HepG2 (cell line): ENCODE measurements around the gene CERT1. TPM values are rescaled to one million over a fixed set of nuclear protein-coding genes. Genes with fewer than 3 reads are reported as not detected.

ENCODE experiments used
- MZF1 ChIP-seq: sonication (generic); formaldehyde crosslinking; IDR thresholded peaks from 2 replicates; pipeline ENCODE4 v1.8.1; 2023; ENCODE audit warnings: mild to moderate bottlenecking, missing genetic modification reagents, borderline replicate concordance
- ZKSCAN5 ChIP-seq: sonication (generic); formaldehyde crosslinking; IDR thresholded peaks from 2 replicates; pipeline ENCODE4 v1.5.1; 2020; ENCODE audit warnings: mild to moderate bottlenecking, missing genetic modification reagents
- ZNF224 ChIP-seq: sonication (generic); formaldehyde crosslinking; IDR thresholded peaks from 2 replicates; pipeline ENCODE4 v1.5.0; 2020; ENCODE audit warnings: mild to moderate bottlenecking, missing genetic modification reagents
- ZNF446 ChIP-seq: sonication (generic); formaldehyde crosslinking; IDR thresholded peaks from 2 replicates; pipeline ENCODE4 v1.5.0; 2020; ENCODE audit warnings: mild to moderate bottlenecking, missing genetic modification reagents
- ZNF766 ChIP-seq: sonication (generic); formaldehyde crosslinking; IDR thresholded peaks from 2 replicates; pipeline ENCODE4 v1.5.0; 2020; ENCODE audit warnings: missing genetic modification reagents, borderline replicate concordance
- ZNF777 ChIP-seq: sonication (generic); formaldehyde crosslinking; IDR thresholded peaks from 2 replicates; pipeline ENCODE4 v1.4.0; 2020; ENCODE audit warnings: missing genetic modification reagents
- ZNF83 ChIP-seq: sonication (generic); formaldehyde crosslinking; IDR thresholded peaks from 2 replicates; pipeline ENCODE4 v1.4.0; 2020; ENCODE audit warnings: missing genetic modification reagents, mild to moderate bottlenecking, borderline replicate concordance
- ZNF883 ChIP-seq: sonication (generic); formaldehyde crosslinking; IDR thresholded peaks from 2 replicates; pipeline ENCODE4 v1.5.1; 2020; ENCODE audit warnings: mild to moderate bottlenecking, missing genetic modification reagents; ENCODE audit errors: not compliant biosample characterization
- ZSCAN21 ChIP-seq: sonication (generic); formaldehyde crosslinking; IDR thresholded peaks from 2 replicates; pipeline ENCODE4 v1.8.0; 2022; ENCODE audit warnings: mild to moderate bottlenecking, missing genetic modification reagents, moderate library complexity, borderline replicate concordance
- polyA plus RNA-seq, 8 experiments: library from polyadenylated mRNA; depleted of rRNA in 3 of 8; stranded (reverse) in 7 of 8; unstranded in 1 of 8; fragments of >200 nt; fragmentation: Illumina TruSeq in 4 of 8; extraction: Trizol in 4 of 8; gene quantifications; 2 replicates each; pipeline versions ENCODE4 v1.2.1 to v1.2.3, GENCODE V29; 2011 to 2016; ENCODE audit warnings: low read depth in 4 of 8, missing spikeins in 1 of 8, mixed read lengths in 1 of 8; ENCODE audit not compliant: insufficient read depth in 1 of 8
- total RNA-seq, 5 experiments: library from RNA; depleted of rRNA; stranded (reverse); fragments of >200 nt; fragmentation: Illumina TruSeq; extraction: Trizol; gene quantifications; 2 replicates each; pipeline ENCODE4 v1.2.3, GENCODE V29; 2016; ENCODE audit warnings: low read depth in 1 of 5
- TF ChIP-seq, protein P1 (sequence below): sonication (generic); formaldehyde crosslinking; IDR thresholded peaks from 2 replicates; pipeline ENCODE4 v1.4.0; 2020; ENCODE audit warnings: mild to moderate bottlenecking, missing genetic modification reagents, borderline replicate concordance
- TF ChIP-seq, protein P2 (sequence below): IDR thresholded peaks from 2 replicates; pipeline ENCODE4 v1.6.1; 2012; ENCODE audit warnings: inconsistent platforms
- TF ChIP-seq, protein P3 (sequence below): IDR thresholded peaks from 2 replicates; pipeline ENCODE4 v1.6.1; 2016; ENCODE audit warnings: missing genetic modification reagents, missing compliant biosample characterization
- TF ChIP-seq, protein P4 (sequence below): IDR thresholded peaks from 2 replicates; pipeline ENCODE4 v1.6.1; 2016; ENCODE audit warnings: control low read depth
- TF ChIP-seq, protein P5 (sequence below): IDR thresholded peaks from 2 replicates; pipeline ENCODE4 v1.6.1; 2018; ENCODE audit warnings: missing genetic modification reagents, mild to moderate bottlenecking, missing compliant biosample characterization
- TF ChIP-seq, protein P6 (sequence below): sonication (generic); formaldehyde crosslinking; IDR thresholded peaks from 2 replicates; pipeline ENCODE4 v1.8.1; 2022; ENCODE audit warnings: mild to moderate bottlenecking, missing genetic modification reagents

CERT1 gene
- total and polyA plus RNA-seq, 2 of the 13 experiments (the other 11 are each of a cell fraction or from before 2014, with no cell fraction given), result 8.2 to 12.7 TPM

DNA sequence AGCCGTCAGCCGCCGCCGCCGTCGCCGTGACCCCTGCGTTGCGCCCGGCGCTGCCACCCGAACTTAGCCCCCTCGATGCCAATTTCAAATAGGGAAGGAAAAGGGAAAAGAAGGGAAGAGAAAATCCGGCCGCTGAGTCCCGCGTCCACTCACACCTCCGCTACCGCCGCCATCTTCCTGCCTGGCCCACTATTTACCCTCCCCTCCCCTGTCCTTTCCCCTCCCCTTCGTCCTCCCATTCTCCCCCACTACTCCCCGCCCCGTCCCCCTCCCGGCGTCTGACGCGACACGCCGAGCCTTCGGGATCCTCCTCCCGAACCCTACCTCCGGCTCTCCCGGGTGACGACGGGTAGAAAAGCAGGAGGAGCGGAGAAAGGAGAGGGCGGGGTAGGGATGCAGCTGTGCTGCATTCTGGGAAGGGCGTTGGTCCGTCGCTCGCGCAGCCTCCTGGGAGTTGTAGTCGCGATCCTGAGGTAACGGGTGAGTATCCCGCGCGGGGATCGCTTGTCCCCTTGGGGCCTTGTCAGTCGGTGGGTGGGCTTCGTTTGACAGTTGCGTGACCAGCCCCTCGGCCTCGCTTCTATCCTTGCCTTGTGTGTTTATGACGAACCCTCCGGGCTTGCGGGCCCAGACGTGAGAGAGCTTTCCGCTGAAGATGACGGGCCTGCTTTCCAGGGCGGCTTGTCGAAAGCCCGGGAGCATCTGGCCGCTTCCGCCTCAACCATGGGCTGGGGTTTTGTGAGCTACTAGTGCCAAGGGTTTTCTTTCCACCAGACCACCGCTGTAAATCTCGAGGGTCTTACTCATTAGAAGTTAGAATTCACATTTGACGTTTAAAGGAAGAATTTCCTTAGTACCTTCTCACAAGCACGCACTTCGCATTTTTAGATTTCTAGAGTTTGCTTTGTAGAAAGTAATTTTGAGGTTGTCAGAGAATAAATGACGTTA is at the start of gene CERT1, which contains the start of gene POLK (continued):
- TF ChIP-seq, protein P1, sequence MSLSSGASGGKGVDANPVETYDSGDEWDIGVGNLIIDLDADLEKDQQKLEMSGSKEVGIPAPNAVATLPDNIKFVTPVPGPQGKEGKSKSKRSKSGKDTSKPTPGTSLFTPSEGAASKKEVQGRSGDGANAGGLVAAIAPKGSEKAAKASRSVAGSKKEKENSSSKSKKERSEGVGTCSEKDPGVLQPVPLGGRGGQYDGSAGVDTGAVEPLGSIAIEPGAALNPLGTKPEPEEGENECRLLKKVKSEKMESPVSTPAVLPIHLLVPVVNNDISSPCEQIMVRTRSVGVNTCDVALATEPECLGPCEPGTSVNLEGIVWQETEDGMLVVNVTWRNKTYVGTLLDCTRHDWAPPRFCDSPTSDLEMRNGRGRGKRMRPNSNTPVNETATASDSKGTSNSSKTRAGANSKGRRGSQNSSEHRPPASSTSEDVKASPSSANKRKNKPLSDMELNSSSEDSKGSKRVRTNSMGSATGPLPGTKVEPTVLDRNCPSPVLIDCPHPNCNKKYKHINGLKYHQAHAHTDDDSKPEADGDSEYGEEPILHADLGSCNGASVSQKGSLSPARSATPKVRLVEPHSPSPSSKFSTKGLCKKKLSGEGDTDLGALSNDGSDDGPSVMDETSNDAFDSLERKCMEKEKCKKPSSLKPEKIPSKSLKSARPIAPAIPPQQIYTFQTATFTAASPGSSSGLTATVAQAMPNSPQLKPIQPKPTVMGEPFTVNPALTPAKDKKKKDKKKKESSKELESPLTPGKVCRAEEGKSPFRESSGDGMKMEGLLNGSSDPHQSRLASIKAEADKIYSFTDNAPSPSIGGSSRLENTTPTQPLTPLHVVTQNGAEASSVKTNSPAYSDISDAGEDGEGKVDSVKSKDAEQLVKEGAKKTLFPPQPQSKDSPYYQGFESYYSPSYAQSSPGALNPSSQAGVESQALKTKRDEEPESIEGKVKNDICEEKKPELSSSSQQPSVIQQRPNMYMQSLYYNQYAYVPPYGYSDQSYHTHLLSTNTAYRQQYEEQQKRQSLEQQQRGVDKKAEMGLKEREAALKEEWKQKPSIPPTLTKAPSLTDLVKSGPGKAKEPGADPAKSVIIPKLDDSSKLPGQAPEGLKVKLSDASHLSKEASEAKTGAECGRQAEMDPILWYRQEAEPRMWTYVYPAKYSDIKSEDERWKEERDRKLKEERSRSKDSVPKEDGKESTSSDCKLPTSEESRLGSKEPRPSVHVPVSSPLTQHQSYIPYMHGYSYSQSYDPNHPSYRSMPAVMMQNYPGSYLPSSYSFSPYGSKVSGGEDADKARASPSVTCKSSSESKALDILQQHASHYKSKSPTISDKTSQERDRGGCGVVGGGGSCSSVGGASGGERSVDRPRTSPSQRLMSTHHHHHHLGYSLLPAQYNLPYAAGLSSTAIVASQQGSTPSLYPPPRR (CRISPR knock-in tag), result no peak
- TF ChIP-seq ZNF883 (CRISPR knock-in tag) (no peak), ZNF446 (CRISPR knock-in tag) (no peak), ZNF777 (CRISPR knock-in tag) (no peak; the same call in 1 of the 2 replicates), ZNF83 (CRISPR knock-in tag) (no peak), ZKSCAN5 (no peak), ZSCAN21 (CRISPR knock-in tag) (peak; percentile 72; the same call in 1 of the 2 replicates), ZNF766 (CRISPR knock-in tag) (no peak; the same call in 1 of the 2 replicates), ZNF224 (no peak), MZF1 (no peak)
- TF ChIP-seq, protein P2, sequence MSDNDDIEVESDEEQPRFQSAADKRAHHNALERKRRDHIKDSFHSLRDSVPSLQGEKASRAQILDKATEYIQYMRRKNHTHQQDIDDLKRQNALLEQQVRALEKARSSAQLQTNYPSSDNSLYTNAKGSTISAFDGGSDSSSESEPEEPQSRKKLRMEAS, result no peak; the same call in none of the 2 replicates
- TF ChIP-seq, protein P3, sequence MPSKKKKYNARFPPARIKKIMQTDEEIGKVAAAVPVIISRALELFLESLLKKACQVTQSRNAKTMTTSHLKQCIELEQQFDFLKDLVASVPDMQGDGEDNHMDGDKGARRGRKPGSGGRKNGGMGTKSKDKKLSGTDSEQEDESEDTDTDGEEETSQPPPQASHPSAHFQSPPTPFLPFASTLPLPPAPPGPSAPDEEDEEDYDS (CRISPR knock-in tag), result peak; percentile 85
- TF ChIP-seq, protein P4, sequence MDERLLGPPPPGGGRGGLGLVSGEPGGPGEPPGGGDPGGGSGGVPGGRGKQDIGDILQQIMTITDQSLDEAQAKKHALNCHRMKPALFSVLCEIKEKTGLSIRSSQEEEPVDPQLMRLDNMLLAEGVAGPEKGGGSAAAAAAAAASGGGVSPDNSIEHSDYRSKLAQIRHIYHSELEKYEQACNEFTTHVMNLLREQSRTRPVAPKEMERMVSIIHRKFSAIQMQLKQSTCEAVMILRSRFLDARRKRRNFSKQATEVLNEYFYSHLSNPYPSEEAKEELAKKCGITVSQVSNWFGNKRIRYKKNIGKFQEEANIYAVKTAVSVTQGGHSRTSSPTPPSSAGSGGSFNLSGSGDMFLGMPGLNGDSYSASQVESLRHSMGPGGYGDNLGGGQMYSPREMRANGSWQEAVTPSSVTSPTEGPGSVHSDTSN (CRISPR knock-in tag), result no peak
- TF ChIP-seq, protein P5, sequence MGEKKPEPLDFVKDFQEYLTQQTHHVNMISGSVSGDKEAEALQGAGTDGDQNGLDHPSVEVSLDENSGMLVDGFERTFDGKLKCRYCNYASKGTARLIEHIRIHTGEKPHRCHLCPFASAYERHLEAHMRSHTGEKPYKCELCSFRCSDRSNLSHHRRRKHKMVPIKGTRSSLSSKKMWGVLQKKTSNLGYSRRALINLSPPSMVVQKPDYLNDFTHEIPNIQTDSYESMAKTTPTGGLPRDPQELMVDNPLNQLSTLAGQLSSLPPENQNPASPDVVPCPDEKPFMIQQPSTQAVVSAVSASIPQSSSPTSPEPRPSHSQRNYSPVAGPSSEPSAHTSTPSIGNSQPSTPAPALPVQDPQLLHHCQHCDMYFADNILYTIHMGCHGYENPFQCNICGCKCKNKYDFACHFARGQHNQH (CRISPR knock-in tag), result no peak
- TF ChIP-seq, protein P6, sequence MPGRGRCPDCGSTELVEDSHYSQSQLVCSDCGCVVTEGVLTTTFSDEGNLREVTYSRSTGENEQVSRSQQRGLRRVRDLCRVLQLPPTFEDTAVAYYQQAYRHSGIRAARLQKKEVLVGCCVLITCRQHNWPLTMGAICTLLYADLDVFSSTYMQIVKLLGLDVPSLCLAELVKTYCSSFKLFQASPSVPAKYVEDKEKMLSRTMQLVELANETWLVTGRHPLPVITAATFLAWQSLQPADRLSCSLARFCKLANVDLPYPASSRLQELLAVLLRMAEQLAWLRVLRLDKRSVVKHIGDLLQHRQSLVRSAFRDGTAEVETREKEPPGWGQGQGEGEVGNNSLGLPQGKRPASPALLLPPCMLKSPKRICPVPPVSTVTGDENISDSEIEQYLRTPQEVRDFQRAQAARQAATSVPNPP (CRISPR knock-in tag), result no peak
